K562 (cell line): ENCODE data around the gene SLAIN2. TPM values are rescaled to one million over a fixed set of nuclear protein-coding genes. Genes with fewer than 3 reads are reported as not detected.

ENCODE experiments used
- ATF7 ChIP-seq: fragments of 450-650 bp; IDR thresholded peaks from 2 replicates; pipeline ENCODE4 v1.7.1; 2014; ENCODE audit warnings: mild to moderate bottlenecking, moderate library complexity
- BHLHE40 ChIP-seq: IDR thresholded peaks from 2 replicates; pipeline ENCODE4 v1.6.1; 2011; ENCODE audit warnings: low read length, improper control_type of control experiment
- CCNT2 ChIP-seq: IDR thresholded peaks from 2 replicates; pipeline ENCODE4 v1.6.1; 2011; ENCODE audit warnings: borderline replicate concordance, low read depth, mild to moderate bottlenecking, moderate library complexity, mixed read lengths, low read length; ENCODE audit not compliant: insufficient read length; ENCODE audit errors: extremely low read depth
- FOSL1 ChIP-seq: fragments of 200-800 bp; sonication (Bioruptor generic); conservative IDR thresholded peaks from 2 replicates; pipeline ENCODE4 v1.6.1; 2016; ENCODE audit warnings: missing genetic modification characterization, missing compliant biosample characterization
- JUND ChIP-seq, 2 experiments: IDR thresholded peaks; 2 replicates in 1 of 2; 3 replicates in 1 of 2; pipeline ENCODE4 v1.6.1; 2011; ENCODE audit warnings: borderline replicate concordance in 2 of 2, low read depth in 2 of 2, low read length in 2 of 2, improper control_type of control experiment in 1 of 2, missing biosample characterization in 1 of 2, missing genetic modification characterization in 1 of 2, missing genetic modification reagents in 1 of 2
- MYC ChIP-seq, 2 experiments: fragments of 250-450 bp in 1 of 2; sonication (Bioruptor Pico) in 1 of 2; IDR thresholded peaks; 2 replicates each; pipeline versions ENCODE4 v1.5.1 to v1.6.1; 2012 to 2021; ENCODE audit warnings: low read depth in 2 of 2, borderline replicate concordance in 1 of 2, improper control_type of control experiment in 1 of 2, low read length in 1 of 2, mild to moderate bottlenecking in 1 of 2, moderate library complexity in 1 of 2
- POLR2A ChIP-seq: fragments of 450-650 bp; conservative IDR thresholded peaks from 2 replicates; pipeline ENCODE4 v1.6.1; 2016
- SMARCA4 ChIP-seq: fragments of 450-650 bp; IDR thresholded peaks from 2 replicates; pipeline ENCODE4 v1.6.1; 2016
- ZNF785 ChIP-seq: fragments of 250-450 bp; sonication (Bioruptor Pico); IDR thresholded peaks from 2 replicates; pipeline ENCODE4 v1.4.0; 2020; ENCODE audit warnings: mild to moderate bottlenecking
- polyA plus RNA-seq, 8 experiments: library from polyadenylated mRNA; depleted of rRNA in 4 of 8; stranded (reverse) in 5 of 8; unstranded in 3 of 8; fragments of >200 nt; fragmentation: Nextera tagmentation in 2 of 8; fragmentation: Illumina TruSeq in 1 of 8; extraction: Ambion mirVana in 2 of 8; extraction: Trizol in 1 of 8; gene quantifications; 2 replicates each; pipeline versions ENCODE4 v1.2.1 to v1.2.3, GENCODE V29; 2011 to 2014; ENCODE audit warnings: inconsistent platforms in 1 of 8, missing spikeins in 1 of 8
- total RNA-seq, 7 experiments: library from RNA; depleted of rRNA in 6 of 7; stranded (reverse); fragments of >200 nt in 6 of 7; fragmentation: Illumina TruSeq in 2 of 7; extraction: Trizol in 2 of 7; gene quantifications; 2 replicates each; pipeline versions ENCODE4 v1.2.1 to v1.2.3, GENCODE V29; 2011 to 2021; ENCODE audit warnings: low replicate concordance in 1 of 7
- TF ChIP-seq, protein P1 (sequence below): fragments of 450-650 bp; conservative IDR thresholded peaks from 2 replicates; pipeline ENCODE4 v1.6.1; 2016; ENCODE audit warnings: missing genetic modification characterization, low read depth, mild to moderate bottlenecking, missing compliant biosample characterization, moderate library complexity

Gene SLAIN2
- total and polyA plus RNA-seq, 9 of the 15 experiments (the other 6 are each of a cell fraction or from before 2014, with no cell fraction given), result 3.5 to 116 (median 35.0) TPM

DNA sequence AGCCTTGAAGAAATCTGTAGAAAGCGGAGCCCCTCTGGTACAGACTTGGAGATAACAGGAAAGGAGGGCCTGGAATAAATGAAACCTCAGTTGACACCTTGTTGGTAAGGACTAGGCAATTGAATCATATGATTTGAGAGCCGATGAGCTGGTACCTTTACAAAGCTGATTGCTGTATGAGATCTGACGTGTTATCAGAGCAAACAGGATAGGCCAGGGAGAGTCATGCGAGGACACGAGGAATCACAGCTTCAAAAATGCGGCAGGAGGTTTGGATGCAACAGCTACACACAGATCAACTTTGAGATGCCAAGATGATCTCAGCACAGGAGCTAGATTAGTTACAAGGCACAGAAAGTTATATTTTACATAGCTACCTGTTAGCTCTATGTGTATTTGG is 134.4 kb downstream of the SLAIN2 start (continued):
- TF ChIP-seq MYC (IDR thresholded peaks at IDR 0.05; ENCODE audit: low read depth, low read length), result 0 out of 2 replicates have a peak, but pooled peaks have one; percentile 32
- no peak for TF ChIP-seq MYC (CRISPR knock-in tag; IDR thresholded peaks at IDR 0.05; ENCODE audit: borderline replicate concordance, low read depth)
- TF ChIP-seq, protein P1, sequence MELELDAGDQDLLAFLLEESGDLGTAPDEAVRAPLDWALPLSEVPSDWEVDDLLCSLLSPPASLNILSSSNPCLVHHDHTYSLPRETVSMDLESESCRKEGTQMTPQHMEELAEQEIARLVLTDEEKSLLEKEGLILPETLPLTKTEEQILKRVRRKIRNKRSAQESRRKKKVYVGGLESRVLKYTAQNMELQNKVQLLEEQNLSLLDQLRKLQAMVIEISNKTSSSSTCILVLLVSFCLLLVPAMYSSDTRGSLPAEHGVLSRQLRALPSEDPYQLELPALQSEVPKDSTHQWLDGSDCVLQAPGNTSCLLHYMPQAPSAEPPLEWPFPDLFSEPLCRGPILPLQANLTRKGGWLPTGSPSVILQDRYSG (tag), result 0 out of 2 replicates have a peak, but pooled peaks have one; percentile 9
- TF ChIP-seq BHLHE40, result peak; percentile 12; the same call in 1 of the 2 replicates
- TF ChIP-seq CCNT2, result peak; percentile 37
- TF ChIP-seq JUND (IDR thresholded peaks at IDR 0.05; ENCODE audit: borderline replicate concordance, low read depth, low read length), result no peak
- peak; percentile 51; the same call in 1 of the 3 replicates for TF ChIP-seq JUND (tag; IDR thresholded peaks at IDR 0.05; ENCODE audit: borderline replicate concordance, low read depth, low read length)
- 0 out of 2 replicates have a peak, but pooled peaks have one; percentile 11 for TF ChIP-seq ATF7
- peak; percentile 30; the same call in 1 of the 2 replicates for TF ChIP-seq SMARCA4
- TF ChIP-seq ZNF785 (CRISPR knock-in tag), result no peak
- peak; percentile 30; the same call in 1 of the 2 replicates for TF ChIP-seq FOSL1
- no peak for TF ChIP-seq POLR2A

Other genes with a start within 250 kb of the SLAIN2 start
- gene TXK, start 207.3 kb upstream of the SLAIN2 start, total RNA-seq (2014; rRNA removed), result 0.61 TPM in 1 of 2 replicates, not detected in the other
- gene TXK, start 207.3 kb upstream of the SLAIN2 start, total RNA-seq (2014; rRNA removed; fragmentation: Illumina TruSeq; extraction: Trizol), result 0.36 and 0.64 TPM in 2 replicates
- 1.1 TPM in 2 replicates for gene TXK, start 207.3 kb upstream of the SLAIN2 start, total RNA-seq (2015; rRNA removed; fragmentation: Illumina TruSeq; extraction: Trizol)
- 0.40 and 0.67 TPM in 2 replicates for gene TXK, start 207.3 kb upstream of the SLAIN2 start, total RNA-seq (2021)
- gene TXK, start 207.3 kb upstream of the SLAIN2 start, polyA plus RNA-seq (2011; rRNA removed), result 0.25 and 0.60 TPM in 2 replicates
- gene TXK, start 207.3 kb upstream of the SLAIN2 start, polyA plus RNA-seq (2014; fragmentation: Illumina TruSeq; extraction: Trizol), result 0.66 and 0.91 TPM in 2 replicates
- gene TXK, start 207.3 kb upstream of the SLAIN2 start, polyA plus RNA-seq (2014; fragmentation: Nextera tagmentation; extraction: Ambion mirVana), result under 1 TPM; 0.24 to 0.51 TPM
- gene TXK, start 207.3 kb upstream of the SLAIN2 start, polyA plus RNA-seq (2014; rRNA removed), result 0.16 and 0.77 TPM in 2 replicates
- gene TEC, start 71.7 kb upstream of the SLAIN2 start, total RNA-seq (2014; rRNA removed), result 9.6 and 14.7 TPM in 2 replicates
- 10.2 and 11.4 TPM in 2 replicates for gene TEC, start 71.7 kb upstream of the SLAIN2 start, total RNA-seq (2014; rRNA removed; fragmentation: Illumina TruSeq; extraction: Trizol)
- gene TEC, start 71.7 kb upstream of the SLAIN2 start, total RNA-seq (2015; rRNA removed; fragmentation: Illumina TruSeq; extraction: Trizol), result 12.5 and 13.0 TPM in 2 replicates
- 6.8 and 8.0 TPM in 2 replicates for gene TEC, start 71.7 kb upstream of the SLAIN2 start, total RNA-seq (2021)
- gene TEC, start 71.7 kb upstream of the SLAIN2 start, polyA plus RNA-seq (2011; rRNA removed), result 8.0 and 9.8 TPM in 2 replicates
- gene TEC, start 71.7 kb upstream of the SLAIN2 start, polyA plus RNA-seq (2014; fragmentation: Illumina TruSeq; extraction: Trizol), result 7.4 and 8.8 TPM in 2 replicates
- gene TEC, start 71.7 kb upstream of the SLAIN2 start, polyA plus RNA-seq (2014; fragmentation: Nextera tagmentation; extraction: Ambion mirVana), result 1 to 10 TPM; 5.3 to 8.2 TPM
- 6.8 and 10.6 TPM in 2 replicates for gene TEC, start 71.7 kb upstream of the SLAIN2 start, polyA plus RNA-seq (2014; rRNA removed)
- gene SLC10A4, start 141.8 kb downstream of the SLAIN2 start, total RNA-seq (2014; rRNA removed), result 12.3 and 15.1 TPM in 2 replicates
- 8.6 and 9.3 TPM in 2 replicates for gene SLC10A4, start 141.8 kb downstream of the SLAIN2 start, total RNA-seq (2014; rRNA removed; fragmentation: Illumina TruSeq; extraction: Trizol)
- 11.5 and 11.6 TPM in 2 replicates for gene SLC10A4, start 141.8 kb downstream of the SLAIN2 start, total RNA-seq (2015; rRNA removed; fragmentation: Illumina TruSeq; extraction: Trizol)
- gene SLC10A4, start 141.8 kb downstream of the SLAIN2 start, total RNA-seq (2021), result 16.9 and 18.0 TPM in 2 replicates
- gene SLC10A4, start 141.8 kb downstream of the SLAIN2 start, polyA plus RNA-seq (2011; rRNA removed), result 8.7 and 11.4 TPM in 2 replicates
- gene SLC10A4, start 141.8 kb downstream of the SLAIN2 start, polyA plus RNA-seq (2014; fragmentation: Illumina TruSeq; extraction: Trizol), result 7.8 and 8.3 TPM in 2 replicates
- 1 to 10 TPM; 2.5 to 3.1 TPM for gene SLC10A4, start 141.8 kb downstream of the SLAIN2 start, polyA plus RNA-seq (2014; fragmentation: Nextera tagmentation; extraction: Ambion mirVana)
- 8.8 and 10.7 TPM in 2 replicates for gene SLC10A4, start 141.8 kb downstream of the SLAIN2 start, polyA plus RNA-seq (2014; rRNA removed)
- gene ZAR1, start 148.7 kb downstream of the SLAIN2 start, total RNA-seq (2014; rRNA removed), result 0.59 and 1.1 TPM in 2 replicates
- 0.19 and 0.33 TPM in 2 replicates for gene ZAR1, start 148.7 kb downstream of the SLAIN2 start, total RNA-seq (2014; rRNA removed; fragmentation: Illumina TruSeq; extraction: Trizol)
- 0.11 and 0.29 TPM in 2 replicates for gene ZAR1, start 148.7 kb downstream of the SLAIN2 start, total RNA-seq (2015; rRNA removed; fragmentation: Illumina TruSeq; extraction: Trizol)
- gene ZAR1, start 148.7 kb downstream of the SLAIN2 start, total RNA-seq (2021), result 0.84 and 0.94 TPM in 2 replicates
- gene ZAR1, start 148.7 kb downstream of the SLAIN2 start, polyA plus RNA-seq (2011; rRNA removed), result 0.28 and 0.50 TPM in 2 replicates
- gene ZAR1, start 148.7 kb downstream of the SLAIN2 start, polyA plus RNA-seq (2014; fragmentation: Illumina TruSeq; extraction: Trizol), result 0.07 and 0.10 TPM in 2 replicates
- under 1 TPM in 1 of 2 experiments, not detected in 1; 0.07 TPM for gene ZAR1, start 148.7 kb downstream of the SLAIN2 start, polyA plus RNA-seq (2014; fragmentation: Nextera tagmentation; extraction: Ambion mirVana)
- 0.12 and 0.57 TPM in 2 replicates for gene ZAR1, start 148.7 kb downstream of the SLAIN2 start, polyA plus RNA-seq (2014; rRNA removed)